Memory B cell (primary cell): ENCODE measurements around the gene BMPR1A.
"Not testable (repeated sequence)": the region's sequence is repeated elsewhere in the genome, so short reads cannot be mapped to it uniquely, and the experiment has no call there.

Experiments used
- ATAC-seq: fragments of 150-1000 bp; cut with Tn5 transposase; 2 replicates; pipeline ENCODE4 v1.10.0; 2021; ENCODE audit warnings: low read depth, mild to moderate bottlenecking, moderate library complexity
- DNase-seq, 2 donors: peaks; one replicate each; pipeline ENCODE4 v3.0.0; 2022; ENCODE audit warnings: low spot score in 2 of 2
- H3K27ac Mint-ChIP-seq: one replicate; pipeline ENCODE4 v1.8.0; 2022; ENCODE audit warnings: mild to moderate bottlenecking, moderate library complexity, mixed read lengths
- H3K27me3 Mint-ChIP-seq: one replicate; pipeline ENCODE4 v1.8.0; 2022; ENCODE audit warnings: mixed read lengths
- H3K36me3 Mint-ChIP-seq: one replicate; pipeline ENCODE4 v1.8.0; 2022; ENCODE audit warnings: mild to moderate bottlenecking, mixed read lengths
- H3K4me1 Mint-ChIP-seq: one replicate; pipeline ENCODE4 v1.8.0; 2022; ENCODE audit warnings: mixed read lengths
- H3K4me3 Mint-ChIP-seq: one replicate; pipeline ENCODE4 v1.8.0; 2022; ENCODE audit warnings: mild to moderate bottlenecking, moderate library complexity, mixed read lengths
- H3K9me3 Mint-ChIP-seq: one replicate; pipeline ENCODE4 v1.8.0; 2022; ENCODE audit warnings: mixed read lengths

BMPR1A gene

GRCh38 chr10:86846088-86846487 lies 89.7 kb downstream of the BMPR1A start:
- H3K36me3 Mint-ChIP-seq, result peaks cover 23% of the 10 kb centered on the region
- H3K27ac Mint-ChIP-seq, result no peak overlapping the region
- ATAC-seq (no peak), DNase-seq (no peak)
- no peaks in the 10 kb centered on the region for H3K27me3 Mint-ChIP-seq
- no peak overlapping the region for H3K4me3 Mint-ChIP-seq
- H3K9me3 Mint-ChIP-seq, result no peaks in the 10 kb centered on the region
- no peaks in the 10 kb centered on the region for H3K4me1 Mint-ChIP-seq

- Mint-ChIP-seq H3K27me3 (no peaks in the 10 kb centered on the region), H3K4me1 (no peaks in the 10 kb centered on the region), H3K4me3 (no peak overlapping the region), H3K9me3 (peaks cover 7% of the 10 kb centered on the region), H3K27ac (no peak overlapping the region), H3K36me3 (peaks cover 22% of the 10 kb centered on the region)
- no peak for DNase-seq
- no peak for ATAC-seq
Observed at GRCh38 chr10:86848747-86849146, 92.3 kb downstream of the BMPR1A start.

- no peaks in the 10 kb centered on the region for H3K27me3 Mint-ChIP-seq
- peaks cover 24% of the 10 kb centered on the region for H3K36me3 Mint-ChIP-seq
- no peak overlapping the region for H3K27ac Mint-ChIP-seq
- no peak overlapping the region for H3K4me3 Mint-ChIP-seq
- no peak for ATAC-seq
- DNase-seq, result no peak
- no peaks in the 10 kb centered on the region for H3K4me1 Mint-ChIP-seq
- H3K9me3 Mint-ChIP-seq, result peaks cover 7% of the 10 kb centered on the region
Observed at GRCh38 chr10:86849181-86849894, 92.9 kb downstream of the BMPR1A start.

GRCh38 chr10:86850481-86850880 lies 94.1 kb downstream of the BMPR1A start:
- no peak for ATAC-seq
- Mint-ChIP-seq H3K27me3 (no peaks in the 10 kb centered on the region), H3K4me1 (no peaks in the 10 kb centered on the region), H3K27ac (no peak overlapping the region), H3K4me3 (no peak overlapping the region), H3K9me3 (peaks cover 7% of the 10 kb centered on the region), H3K36me3 (peaks cover 22% of the 10 kb centered on the region)
- DNase-seq, result no peak

- H3K4me3 Mint-ChIP-seq, result no peak overlapping the region
- H3K9me3 Mint-ChIP-seq, result peaks cover 7% of the 10 kb centered on the region
- ATAC-seq (no peak), DNase-seq (no peak)
- peaks cover 22% of the 10 kb centered on the region for H3K36me3 Mint-ChIP-seq
- H3K27ac Mint-ChIP-seq, result no peak overlapping the region
- H3K27me3 Mint-ChIP-seq, result no peaks in the 10 kb centered on the region
- no peaks in the 10 kb centered on the region for H3K4me1 Mint-ChIP-seq
Observed at GRCh38 chr10:86851328-86852207, 95.1 kb downstream of the BMPR1A start.

- H3K4me3 Mint-ChIP-seq, H3K4me1 Mint-ChIP-seq: not testable (repeated sequence)
Observed at GRCh38 chr10:86853582-86853981, 97.2 kb downstream of the BMPR1A start.

GRCh38 chr10:86855513-86855912 lies 99.1 kb downstream of the BMPR1A start:
- no peaks in the 10 kb centered on the region for H3K27me3 Mint-ChIP-seq
- H3K9me3 Mint-ChIP-seq, result peaks cover 7% of the 10 kb centered on the region
- no peak overlapping the region for H3K27ac Mint-ChIP-seq
- H3K4me1 Mint-ChIP-seq, result no peaks in the 10 kb centered on the region
- ATAC-seq, result no peak
- H3K36me3 Mint-ChIP-seq, result peaks cover 17% of the 10 kb centered on the region
- DNase-seq, result no peak
- H3K4me3 Mint-ChIP-seq, result no peak overlapping the region

More at GRCh38 chr10:86853582-86853981, 97.2 kb downstream of the BMPR1A start:
- not testable (repeated sequence) for H3K27ac Mint-ChIP-seq, ATAC-seq, DNase-seq, H3K27me3 Mint-ChIP-seq, H3K9me3 Mint-ChIP-seq
- H3K36me3 Mint-ChIP-seq, result peaks cover 21% of the 10 kb centered on the region

- DNase-seq (no peak), ATAC-seq (no peak)
- Mint-ChIP-seq H3K36me3 (peaks cover 17% of the 10 kb centered on the region), H3K4me3 (no peak overlapping the region), H3K27ac (no peak overlapping the region), H3K4me1 (no peaks in the 10 kb centered on the region), H3K27me3 (no peaks in the 10 kb centered on the region), H3K9me3 (peaks cover 7% of the 10 kb centered on the region)
Observed at GRCh38 chr10:86856156-86856555, 99.7 kb downstream of the BMPR1A start.

- H3K4me3 Mint-ChIP-seq, result no peak overlapping the region
- ATAC-seq, result no peak
Observed at GRCh38 chr10:86857128-86857721, 100.8 kb downstream of the BMPR1A start.

GRCh38 chr10:86858011-86858410 lies 101.6 kb downstream of the BMPR1A start:
- Mint-ChIP-seq H3K27me3 (no peaks in the 10 kb centered on the region), H3K4me3 (no peak overlapping the region), H3K36me3 (peaks cover 10% of the 10 kb centered on the region), H3K4me1 (no peaks in the 10 kb centered on the region), H3K27ac (no peak overlapping the region), H3K9me3 (peaks cover 3% of the 10 kb centered on the region)
- DNase-seq (no peak), ATAC-seq (no peak)

More at GRCh38 chr10:86857128-86857721, 100.8 kb downstream of the BMPR1A start:
- H3K9me3 Mint-ChIP-seq, result peaks cover 3% of the 10 kb centered on the region
- H3K4me1 Mint-ChIP-seq, result no peaks in the 10 kb centered on the region
- DNase-seq, result no peak
- no peaks in the 10 kb centered on the region for H3K27me3 Mint-ChIP-seq
- no peak overlapping the region for H3K27ac Mint-ChIP-seq
- peaks cover 11% of the 10 kb centered on the region for H3K36me3 Mint-ChIP-seq

GRCh38 chr10:86861351-86861750 lies 104.9 kb downstream of the BMPR1A start:
- ATAC-seq, result no peak
- H3K9me3 Mint-ChIP-seq, result no peaks in the 10 kb centered on the region
- H3K4me3 Mint-ChIP-seq, result no peak overlapping the region
- no peak for DNase-seq
- no peaks in the 10 kb centered on the region for H3K27me3 Mint-ChIP-seq
- peaks cover 4% of the 10 kb centered on the region for H3K36me3 Mint-ChIP-seq
- no peak overlapping the region for H3K27ac Mint-ChIP-seq
- H3K4me1 Mint-ChIP-seq, result no peaks in the 10 kb centered on the region

- no peak overlapping the region for H3K4me3 Mint-ChIP-seq
- no peak overlapping the region for H3K27ac Mint-ChIP-seq
- H3K36me3 Mint-ChIP-seq, result peaks cover 4% of the 10 kb centered on the region
- DNase-seq, result no peak
- no peaks in the 10 kb centered on the region for H3K27me3 Mint-ChIP-seq
- no peaks in the 10 kb centered on the region for H3K4me1 Mint-ChIP-seq
- H3K9me3 Mint-ChIP-seq, result no peaks in the 10 kb centered on the region
- ATAC-seq, result no peak
Observed at GRCh38 chr10:86862373-86862772, 106.0 kb downstream of the BMPR1A start.

- H3K4me1 Mint-ChIP-seq, result no peaks in the 10 kb centered on the region
- no peaks in the 10 kb centered on the region for H3K9me3 Mint-ChIP-seq
- no peak for DNase-seq
- no peak overlapping the region for H3K4me3 Mint-ChIP-seq
- no peak overlapping the region for H3K27ac Mint-ChIP-seq
- ATAC-seq, result no peak
- no peaks in the 10 kb centered on the region for H3K27me3 Mint-ChIP-seq
- H3K36me3 Mint-ChIP-seq, result peaks cover 5% of the 10 kb centered on the region
Observed at GRCh38 chr10:86862786-86863483, 106.5 kb downstream of the BMPR1A start.

GRCh38 chr10:86863484-86863842 lies 107.0 kb downstream of the BMPR1A start:
- DNase-seq (no peak), ATAC-seq (no peak)
- Mint-ChIP-seq H3K27me3 (no peaks in the 10 kb centered on the region), H3K4me1 (no peaks in the 10 kb centered on the region), H3K36me3 (peaks cover 5% of the 10 kb centered on the region), H3K27ac (no peak overlapping the region), H3K9me3 (no peaks in the 10 kb centered on the region), H3K4me3 (no peak overlapping the region)
